ENCODE results near the gene NLGN1.

NLGN1 gene

GRCh38 chr3:173913974-173914421, 516.5 kb downstream of the NLGN1 start:
- H3K4me3 ChIP-seq (ENCODE audit: low read depth, low read length): no peak overlapping the region
- DNase-seq (ENCODE audit: low read depth): no peak

DNA sequence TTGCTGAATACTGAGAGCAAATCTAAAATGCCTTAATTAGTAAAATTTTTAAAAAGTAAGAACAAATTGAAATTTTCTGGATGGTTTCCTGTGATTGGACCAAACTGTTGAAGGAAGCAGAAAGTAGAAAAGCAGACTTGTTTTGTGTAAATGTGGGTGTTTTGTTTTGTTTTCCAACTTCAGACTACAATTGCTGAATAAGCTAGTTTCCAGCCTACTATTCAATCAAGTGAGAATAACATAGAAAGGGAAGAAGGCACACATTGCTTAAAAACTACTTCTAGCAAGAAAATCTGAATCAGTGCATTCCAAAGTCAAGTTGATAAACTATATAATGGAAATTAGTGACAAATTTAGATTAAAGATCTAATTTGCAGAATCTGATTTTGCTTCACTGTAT, 519.3 kb downstream of the NLGN1 start:
- DNase-seq (ENCODE audit: low read depth): no peak

More at GRCh38 chr3:173913974-173914421, 516.5 kb downstream of the NLGN1 start:
- TF ChIP-seq, protein P1, sequence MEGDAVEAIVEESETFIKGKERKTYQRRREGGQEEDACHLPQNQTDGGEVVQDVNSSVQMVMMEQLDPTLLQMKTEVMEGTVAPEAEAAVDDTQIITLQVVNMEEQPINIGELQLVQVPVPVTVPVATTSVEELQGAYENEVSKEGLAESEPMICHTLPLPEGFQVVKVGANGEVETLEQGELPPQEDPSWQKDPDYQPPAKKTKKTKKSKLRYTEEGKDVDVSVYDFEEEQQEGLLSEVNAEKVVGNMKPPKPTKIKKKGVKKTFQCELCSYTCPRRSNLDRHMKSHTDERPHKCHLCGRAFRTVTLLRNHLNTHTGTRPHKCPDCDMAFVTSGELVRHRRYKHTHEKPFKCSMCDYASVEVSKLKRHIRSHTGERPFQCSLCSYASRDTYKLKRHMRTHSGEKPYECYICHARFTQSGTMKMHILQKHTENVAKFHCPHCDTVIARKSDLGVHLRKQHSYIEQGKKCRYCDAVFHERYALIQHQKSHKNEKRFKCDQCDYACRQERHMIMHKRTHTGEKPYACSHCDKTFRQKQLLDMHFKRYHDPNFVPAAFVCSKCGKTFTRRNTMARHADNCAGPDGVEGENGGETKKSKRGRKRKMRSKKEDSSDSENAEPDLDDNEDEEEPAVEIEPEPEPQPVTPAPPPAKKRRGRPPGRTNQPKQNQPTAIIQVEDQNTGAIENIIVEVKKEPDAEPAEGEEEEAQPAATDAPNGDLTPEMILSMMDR (IDR thresholded peaks at IDR 0.05; ENCODE audit: control insufficient read depth, extremely low read depth, insufficient read depth): no peak

GRCh38 chr3:173920386-173920785, 522.8 kb downstream of the NLGN1 start:
- no peak overlapping the region for H3K4me3 ChIP-seq (ENCODE audit: low read depth, low read length)
- TF ChIP-seq, protein P1 (IDR thresholded peaks at IDR 0.05; ENCODE audit: control insufficient read depth, extremely low read depth, insufficient read depth): no peak
- DNase-seq (ENCODE audit: low read depth): no peak

More for the DNA sequence above, 519.3 kb downstream of the NLGN1 start:
- TF ChIP-seq, protein P1 (IDR thresholded peaks at IDR 0.05; ENCODE audit: control insufficient read depth, extremely low read depth, insufficient read depth): no peak
- no peak overlapping the region for H3K4me3 ChIP-seq (ENCODE audit: low read depth, low read length)

DNA sequence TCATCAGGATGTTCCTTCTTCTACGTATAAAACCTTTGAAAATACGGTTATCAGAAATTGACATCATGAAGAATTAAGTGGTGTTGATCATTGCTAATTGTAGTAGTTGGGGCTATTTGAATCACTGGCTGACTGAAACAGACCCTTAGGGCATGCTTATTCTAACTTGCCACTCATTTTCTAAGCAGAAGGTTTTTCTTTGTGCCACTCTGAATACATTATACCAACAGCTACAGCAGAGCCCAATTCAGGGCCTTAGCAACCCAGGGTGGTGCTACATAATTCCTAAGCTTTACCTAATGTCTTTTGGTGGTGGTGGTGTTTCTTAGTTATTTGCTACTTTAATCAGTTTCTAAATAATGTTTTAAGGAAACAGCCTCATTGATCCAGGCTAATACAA, 524.2 kb downstream of the NLGN1 start:
- DNase-seq (ENCODE audit: low read depth): no peak
- H3K4me3 ChIP-seq (ENCODE audit: low read depth, low read length): no peak overlapping the region
- TF ChIP-seq, protein P1 (IDR thresholded peaks at IDR 0.05; ENCODE audit: control insufficient read depth, extremely low read depth, insufficient read depth): no peak

- DNase-seq (ENCODE audit: low read depth): no peak
- H3K4me3 ChIP-seq (ENCODE audit: low read depth, low read length): no peak overlapping the region
- TF ChIP-seq, protein P1 (IDR thresholded peaks at IDR 0.05; ENCODE audit: control insufficient read depth, extremely low read depth, insufficient read depth): no peak
These were observed 525.7 kb downstream of the NLGN1 start for GRCh38 chr3:173923204-173923603.

DNA sequence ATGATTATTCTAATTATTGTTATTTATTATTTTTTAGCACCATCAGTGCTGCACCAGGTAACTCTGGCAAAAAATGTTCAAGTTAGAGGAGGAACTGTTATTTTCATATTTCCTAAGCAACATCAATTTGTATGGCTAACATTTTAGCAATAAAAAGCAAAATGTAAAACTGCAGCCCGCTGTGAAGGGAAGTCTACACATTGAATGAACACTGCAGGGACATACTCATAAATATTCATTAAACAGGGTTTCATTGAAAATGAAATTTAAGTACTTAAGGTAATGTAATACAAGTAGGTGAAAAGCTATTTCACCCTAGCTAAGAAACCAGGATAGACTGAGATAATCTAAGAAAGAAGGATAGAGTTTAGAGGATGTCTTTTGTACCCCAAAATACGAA, 532.7 kb downstream of the NLGN1 start:
- TF ChIP-seq, protein P1 (IDR thresholded peaks at IDR 0.05; ENCODE audit: control insufficient read depth, extremely low read depth, insufficient read depth): no peak
- no peak for DNase-seq (ENCODE audit: low read depth)
- H3K4me3 ChIP-seq (ENCODE audit: low read depth, low read length): no peak overlapping the region

DNA sequence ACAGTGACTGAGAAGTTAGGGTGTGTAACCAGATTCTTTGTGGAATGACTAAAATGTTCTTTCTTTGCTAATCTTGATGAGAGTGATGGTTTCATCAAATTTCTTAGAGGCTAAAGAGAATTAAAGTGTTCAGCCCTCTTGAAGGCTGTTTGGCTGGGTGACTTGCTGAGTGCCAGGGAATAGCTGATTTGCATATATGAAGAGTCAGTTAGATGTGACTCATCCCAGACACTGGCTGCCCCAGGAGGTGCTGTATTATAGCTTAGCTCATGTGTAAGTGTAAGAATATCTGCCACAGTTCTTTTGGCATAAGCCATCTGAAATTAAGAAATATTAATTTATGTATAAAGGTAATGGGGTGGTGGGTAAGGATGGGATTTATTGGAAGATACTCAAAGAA, 535.1 kb downstream of the NLGN1 start:
- TF ChIP-seq, protein P1 (IDR thresholded peaks at IDR 0.05; ENCODE audit: control insufficient read depth, extremely low read depth, insufficient read depth): no peak
- H3K4me3 ChIP-seq (ENCODE audit: low read depth, low read length): no peak overlapping the region
- DNase-seq (ENCODE audit: low read depth): no peak
